Endometrial microvascular endothelial cells (primary cell): ENCODE data around the gene CDC20. TPM values are rescaled to one million over a fixed set of nuclear protein-coding genes. Genes with fewer than 3 reads are reported as not detected.

Source experiments
- in situ Hi-C: cut with HindIII; loops from 2 replicates; pipeline ENCODE4 v1.10.0; 2017; ENCODE audit warnings: low sequenced_read_pairs, low pct_unique_long_range_greater_than_20kb; ENCODE audit errors: inconsistent ontology term
- total RNA-seq: library from RNA; depleted of rRNA; stranded (reverse); fragments of >200 nt; gene quantifications from one replicate; pipeline ENCODE4 v1.2.3, GENCODE V29; 2015; ENCODE audit errors: inconsistent ontology term

The CDC20 gene
- total RNA-seq, 1 donor from 2014 or later: 251 TPM

- in situ Hi-C loops: no loop called here
These were observed 43.5 kb downstream of the CDC20 start for GRCh38 chr1:43402089-43402865.

- in situ Hi-C loops: no loop called here
These were observed 45.6 kb downstream of the CDC20 start for GRCh38 chr1:43404353-43404752.

- in situ Hi-C loops: no loop called here
These were observed 46.6 kb downstream of the CDC20 start for GRCh38 chr1:43405219-43405875.

DNA sequence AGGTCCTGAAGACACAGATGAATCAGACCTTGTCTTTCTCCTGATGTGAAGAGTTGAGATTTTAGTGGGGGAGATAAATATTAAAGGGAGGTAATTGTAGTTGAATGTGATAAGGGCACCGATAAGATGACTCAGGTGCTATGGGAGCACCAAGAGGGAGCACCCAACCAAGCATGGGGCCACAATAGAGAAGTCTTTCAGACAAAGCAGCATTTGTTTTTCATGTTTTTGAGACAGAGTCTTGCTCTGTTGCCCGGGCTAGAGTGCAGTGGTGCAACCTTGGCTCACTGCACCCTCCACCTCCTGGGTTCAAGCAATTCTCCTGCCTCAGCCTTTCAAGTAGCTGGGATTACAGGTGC is 47.1 kb downstream of the CDC20 start:
- in situ Hi-C loops: no loop called here

DNA sequence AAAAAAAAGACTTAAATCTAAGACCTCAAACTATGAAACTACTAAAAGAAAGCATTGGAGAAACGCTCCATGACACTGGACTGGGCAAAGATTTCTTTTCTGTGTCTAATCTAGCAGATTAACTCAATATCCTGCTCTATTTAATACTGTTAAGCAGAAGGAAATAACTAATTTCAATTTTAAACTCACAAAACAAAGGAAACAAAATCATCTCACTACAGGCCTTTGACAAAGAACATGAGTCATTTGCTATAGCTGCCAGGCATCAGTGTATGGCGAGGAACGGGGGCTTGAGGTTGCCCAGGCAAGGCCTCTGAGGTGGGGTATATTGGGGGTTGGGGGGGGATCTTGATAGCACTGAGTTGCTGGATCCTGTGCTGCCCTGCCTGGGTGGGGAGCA is 51.8 kb downstream of the CDC20 start:
- in situ Hi-C loops: no loop called here

Other genes starting within 250 kb of the CDC20 start
- gene EBNA1BP2, start 186.7 kb upstream of the CDC20 start, total RNA-seq: 184 TPM
- not detected for gene CFAP57, start 186.7 kb upstream of the CDC20 start, total RNA-seq
- not detected for gene TMEM125, start 89.0 kb upstream of the CDC20 start, total RNA-seq
- not detected for gene C1orf210, start 73.4 kb upstream of the CDC20 start, total RNA-seq
- 302 TPM for gene TIE1, start 58.0 kb upstream of the CDC20 start, total RNA-seq
- gene MPL, start 21.2 kb upstream of the CDC20 start, total RNA-seq: not detected
- 115 TPM for gene ELOVL1, start 9.0 kb downstream of the CDC20 start, total RNA-seq
- gene MED8, start 30.8 kb downstream of the CDC20 start, total RNA-seq: 51.3 TPM
- gene SZT2, start 30.9 kb downstream of the CDC20 start, total RNA-seq: 10.9 TPM
- 159 TPM for gene HYI, start 95.0 kb downstream of the CDC20 start, total RNA-seq
- gene PTPRF, start 171.9 kb downstream of the CDC20 start, total RNA-seq: 75.3 TPM